H1 (cell line): ENCODE measurements around the gene INTS1. TPM values are rescaled to one million over a fixed set of nuclear protein-coding genes. Genes with fewer than 3 reads are reported as not detected.

Experiments
- CTCF ChIA-PET: fragments of 300-600 bp; sonication (Branson Sonifier 250); formaldehyde crosslinking; loops from one replicate; lab custom pipeline; 2021; ENCODE audit not compliant: partially characterized antibody; lab: Charles Lee
- POLR2A ChIA-PET: fragments of 300-600 bp; sonication (Branson Sonifier 250); formaldehyde crosslinking; loops from one replicate; lab custom pipeline; 2021; ENCODE audit warnings: inconsistent platforms; ENCODE audit not compliant: partially characterized antibody; lab: Charles Lee
- DNase-seq, 2 experiments: peaks; one replicate each; pipeline versions ENCODE4 v3.0.0 to v3.0.0-alpha.2; 2010 to 2022; ENCODE audit warnings: low spot score in 2 of 2, low read depth in 1 of 2, mixed read lengths in 1 of 2
- FAIRE-seq: peaks from 2 replicates; lab custom pipeline; 2011; peaks lifted over from hg19 to GRCh38; lab: Jason Lieb, UNC
- H2AFZ ChIP-seq: 2 replicates; pipeline ENCODE4 v1.8.1; 2012; ENCODE audit warnings: low read length, inconsistent platforms
- H2AK5ac ChIP-seq: 2 replicates; pipeline ENCODE4 v1.6.1; 2013; ENCODE audit warnings: low read depth, low read length
- H2BK120ac ChIP-seq: replicated peaks from 2 replicates; pipeline ENCODE3; 2013; ENCODE audit warnings: low read depth, low read length, inconsistent platforms
- H2BK12ac ChIP-seq: 2 replicates; pipeline ENCODE4 v1.6.1; 2013; ENCODE audit warnings: low read depth, low read length
- H2BK15ac ChIP-seq: 2 replicates; pipeline ENCODE4 v1.6.1; 2013; ENCODE audit warnings: low read length
- H2BK20ac ChIP-seq: 2 replicates; pipeline ENCODE4 v1.6.1; 2013; ENCODE audit warnings: low read length
- H2BK5ac ChIP-seq: 2 replicates; pipeline ENCODE4 v1.6.1; 2013; ENCODE audit warnings: low read depth, low read length
- H3K14ac ChIP-seq: 2 replicates; pipeline ENCODE4 v1.6.1; 2013; ENCODE audit warnings: inconsistent platforms; ENCODE audit not compliant: insufficient read length
- H3K18ac ChIP-seq: 2 replicates; pipeline ENCODE4 v1.6.1; 2013; ENCODE audit warnings: low read length; ENCODE audit errors: extremely low read depth
- H3K23ac ChIP-seq: 2 replicates; pipeline ENCODE4 v1.6.1; 2013; ENCODE audit warnings: inconsistent platforms; ENCODE audit not compliant: insufficient read length
- H3K23me2 ChIP-seq: 2 replicates; pipeline ENCODE4 v1.6.1; 2013; ENCODE audit warnings: low read depth, low read length
- H3K27ac ChIP-seq: 2 replicates; pipeline ENCODE4 v1.6.1; 2011; ENCODE audit warnings: low read depth, low read length, inconsistent platforms
- H3K27me3 ChIP-seq, 4 experiments: replicated peaks in 1 of 4; 1 replicate in 1 of 4; 2 replicates in 3 of 4; pipeline versions ENCODE4 v1.6.1 to v1.8.1; 2011 to 2013; ENCODE audit warnings: low read length in 3 of 4, mild to moderate bottlenecking in 3 of 4, inconsistent platforms in 2 of 4, mixed read lengths in 2 of 4, moderate library complexity in 1 of 4; ENCODE audit not compliant: control insufficient read depth in 3 of 4, insufficient read depth in 3 of 4; ENCODE audit errors: extremely low read depth in 1 of 4
- H3K36me3 ChIP-seq, 4 experiments: 2 replicates each; pipeline versions ENCODE4 v1.6.1 to v1.8.1; 2011 to 2013; ENCODE audit warnings: mild to moderate bottlenecking in 4 of 4, low read length in 3 of 4, moderate library complexity in 2 of 4, control low read depth in 1 of 4, inconsistent platforms in 1 of 4; ENCODE audit not compliant: insufficient read depth in 4 of 4, control insufficient read depth in 2 of 4
- H3K4ac ChIP-seq: replicated peaks from 2 replicates; pipeline ENCODE3; 2013; ENCODE audit warnings: low read length, low read depth, mixed read lengths, inconsistent platforms; ENCODE audit not compliant: insufficient read length
- H3K4me1 ChIP-seq, 4 experiments: replicated peaks in 1 of 4; 1 replicate in 1 of 4; 2 replicates in 3 of 4; pipeline versions ENCODE4 v1.6.1 to v1.8.1; 2011 to 2013; ENCODE audit warnings: low read length in 3 of 4, inconsistent platforms in 2 of 4, mixed read lengths in 1 of 4; ENCODE audit not compliant: insufficient read depth in 4 of 4, control insufficient read depth in 3 of 4
- H3K4me2 ChIP-seq, 2 experiments: 2 replicates each; pipeline versions ENCODE4 v1.6.1 to v1.8.1; 2011 to 2013; ENCODE audit warnings: low read depth in 2 of 2, low read length in 2 of 2, control low read depth in 1 of 2, inconsistent platforms in 1 of 2, mild to moderate bottlenecking in 1 of 2; ENCODE audit not compliant: insufficient read depth in 1 of 2
- H3K4me3 ChIP-seq, 4 experiments: fragments of 200-600, 300-600 bp in 1 of 4; sonication (generic), shearing (Covaris generic), sonication (Bioruptor Twin) in 1 of 4; 2 replicates each; pipeline versions ENCODE4 v1.5.1 to v1.8.1; 2011 to 2016; ENCODE audit warnings: low read length in 4 of 4, low read depth in 3 of 4, control low read depth in 2 of 4, inconsistent platforms in 2 of 4, mild to moderate bottlenecking in 2 of 4, mixed read lengths in 1 of 4, moderate library complexity in 1 of 4; ENCODE audit not compliant: insufficient read depth in 2 of 4; ENCODE audit errors: extremely low read depth in 1 of 4
- H3K56ac ChIP-seq: replicated peaks from 2 replicates; pipeline ENCODE3; 2013; ENCODE audit warnings: low read depth, mild to moderate bottlenecking, mixed read lengths, low read length, inconsistent platforms; ENCODE audit not compliant: insufficient read length
- H3K79me1 ChIP-seq: 2 replicates; pipeline ENCODE4 v1.6.1; 2013; ENCODE audit warnings: low read depth, low read length, control low read depth
- H3K79me2 ChIP-seq, 2 experiments: 2 replicates each; pipeline versions ENCODE4 v1.6.1 to v1.8.1; 2012 to 2013; ENCODE audit warnings: low read length in 2 of 2, mild to moderate bottlenecking in 2 of 2, inconsistent platforms in 1 of 2; ENCODE audit not compliant: insufficient read depth in 2 of 2, control insufficient read depth in 1 of 2
- H3K9ac ChIP-seq, 4 experiments: replicated peaks in 1 of 4; 1 replicate in 1 of 4; 2 replicates in 3 of 4; pipeline versions ENCODE4 v1.6.1 to v1.8.1; 2011 to 2013; ENCODE audit warnings: low read depth in 3 of 4, low read length in 3 of 4, control low read depth in 2 of 4, mild to moderate bottlenecking in 2 of 4, moderate library complexity in 2 of 4, inconsistent platforms in 1 of 4; ENCODE audit errors: extremely low read depth in 1 of 4
- H3K9me3 ChIP-seq, 2 experiments: 2 replicates each; pipeline versions ENCODE4 v1.6.1 to v1.8.1; 2012 to 2013; ENCODE audit warnings: mild to moderate bottlenecking in 2 of 2, moderate library complexity in 2 of 2, control low read depth in 1 of 2, inconsistent platforms in 1 of 2, low read depth in 1 of 2, low read length in 1 of 2, mixed read lengths in 1 of 2; ENCODE audit not compliant: insufficient read depth in 2 of 2
- H4K20me1 ChIP-seq, 2 experiments: replicated peaks in 1 of 2; 2 replicates each; pipeline versions ENCODE3 to v1.8.1; 2011 to 2013; ENCODE audit warnings: inconsistent platforms in 2 of 2, low read length in 2 of 2, mild to moderate bottlenecking in 1 of 2; ENCODE audit not compliant: insufficient read depth in 2 of 2, control insufficient read depth in 1 of 2
- H4K5ac ChIP-seq: 2 replicates; pipeline ENCODE4 v1.6.1; 2013; ENCODE audit warnings: low read length, low read depth, mixed read lengths, inconsistent platforms; ENCODE audit not compliant: insufficient read length
- H4K8ac ChIP-seq: 2 replicates; pipeline ENCODE4 v1.8.0; 2013; ENCODE audit warnings: mild to moderate bottlenecking, moderate library complexity, low read length, inconsistent platforms; ENCODE audit not compliant: insufficient read depth; ENCODE audit errors: extremely low read depth
- H4K91ac ChIP-seq: replicated peaks from 2 replicates; pipeline ENCODE3; 2013; ENCODE audit warnings: low read length, mixed read lengths, inconsistent platforms; ENCODE audit not compliant: insufficient read length
- ASH2L ChIP-seq: fragments of 200-600, 300-600 bp; sonication (generic); IDR thresholded peaks from one replicate; pipeline ENCODE4 v1.7.1; 2017; ENCODE audit warnings: low read length
- BRCA1 ChIP-seq: IDR thresholded peaks from 2 replicates; pipeline ENCODE4 v1.6.1; 2012; ENCODE audit warnings: low read depth, low read length, improper control_type of control experiment
- CREB1 ChIP-seq: IDR thresholded peaks from 2 replicates; pipeline ENCODE4 v1.6.1; 2012; ENCODE audit warnings: inconsistent platforms
- EP300 ChIP-seq, 2 experiments: IDR thresholded peaks; 1 replicate in 1 of 2; 2 replicates in 1 of 2; pipeline ENCODE4 v1.6.1; 2011 to 2012; ENCODE audit warnings: low read depth in 2 of 2, low read length in 2 of 2, mild to moderate bottlenecking in 2 of 2, borderline replicate concordance in 1 of 2, inconsistent platforms in 1 of 2, moderate library complexity in 1 of 2
- EZH2 ChIP-seq: fragments of 200-600 bp; sonication (generic); IDR thresholded peaks from 2 replicates; pipeline ENCODE4 v1.7.1; 2012; ENCODE audit warnings: low read depth, mild to moderate bottlenecking, moderate library complexity, low read length, inconsistent platforms; ENCODE audit not compliant: severe bottlenecking
- GABPA ChIP-seq: IDR thresholded peaks from 2 replicates; pipeline ENCODE4 v1.6.1; 2011; ENCODE audit warnings: mild to moderate bottlenecking, low read length, moderate library complexity, borderline replicate concordance; ENCODE audit not compliant: insufficient read depth
- GTF2F1 ChIP-seq: IDR thresholded peaks from 2 replicates; pipeline ENCODE4 v1.6.1; 2012; ENCODE audit warnings: low read depth, low read length, improper control_type of control experiment, borderline replicate concordance
- HDAC6 ChIP-seq: IDR thresholded peaks from one replicate; pipeline ENCODE4 v1.7.1; 2012; ENCODE audit warnings: low read depth, mild to moderate bottlenecking, inconsistent platforms, low read length, moderate library complexity
- JUND ChIP-seq: IDR thresholded peaks from 2 replicates; pipeline ENCODE4 v1.6.1; 2011; ENCODE audit warnings: mild to moderate bottlenecking, improper control_type of control experiment, low read length
- NRF1 ChIP-seq: IDR thresholded peaks from 2 replicates; pipeline ENCODE4 v1.6.1; 2011; ENCODE audit warnings: mild to moderate bottlenecking, low read depth, low read length, improper control_type of control experiment
- SIN3A ChIP-seq, 2 experiments: IDR thresholded peaks in 1 of 2; conservative IDR thresholded peaks in 1 of 2; 2 replicates each; pipeline ENCODE4 v1.6.1; 2011 to 2012; ENCODE audit warnings: low read length in 2 of 2, improper control_type of control experiment in 1 of 2, low read depth in 1 of 2, mild to moderate bottlenecking in 1 of 2
- SIRT6 ChIP-seq: IDR thresholded peaks from one replicate; pipeline ENCODE4 v1.7.1; 2012; ENCODE audit warnings: low read length, inconsistent platforms
- SP2 ChIP-seq: IDR thresholded peaks from 2 replicates; pipeline ENCODE4 v1.6.1; 2012; ENCODE audit warnings: mild to moderate bottlenecking, low read length, inconsistent platforms
- SP4 ChIP-seq: IDR thresholded peaks from 2 replicates; pipeline ENCODE4 v1.6.1; 2012; ENCODE audit warnings: low read length, inconsistent platforms
- YY1 ChIP-seq: IDR thresholded peaks from 2 replicates; pipeline ENCODE4 v1.6.1; 2011; ENCODE audit warnings: low read depth, mild to moderate bottlenecking, low read length
- WGBS, 2 experiments: shearing (Covaris generic) in 1 of 2; methylation state at CpG; one replicate each; pipeline versions ENCODE4 v1.1.6 to v1.1.7; 2013 to 2015; ENCODE audit warnings: low lambda C conversion rate in 2 of 2, mixed read lengths in 2 of 2, inconsistent platforms in 1 of 2, low coverage in 1 of 2, missing lambda C conversion rate in 1 of 2; ENCODE audit not compliant: insufficient replicate concordance in 2 of 2, insufficient coverage in 1 of 2, insufficient read length in 1 of 2; ENCODE audit errors: extremely low coverage in 1 of 2, missing lambda C conversion rate in 1 of 2; 5-methylcytosine and 5-hydroxymethylcytosine counted together
- polyA plus RNA-seq, 7 experiments: library from polyadenylated mRNA; depleted of rRNA in 3 of 7; stranded (reverse) in 5 of 7; unstranded in 2 of 7; fragments of >200 nt in 5 of 7; fragments of 200-250 nt in 2 of 7; gene quantifications; 1 replicate in 5 of 7; 2 replicates in 1 of 7; 4 replicates in 1 of 7; pipeline versions ENCODE4 v1.2.1 to v1.2.3, GENCODE V29; 2011 to 2013; ENCODE audit warnings: missing spikeins in 2 of 7, mixed read lengths in 2 of 7
- total RNA-seq: library from RNA; stranded (reverse); fragmentation: NEBNext Ultra II Directional; extraction: Animal tissue kit (Norgen Biotek cat#: 25700); gene quantifications from 2 replicates; pipeline ENCODE4 v1.2.1, GENCODE V29; 2021

The INTS1 gene
- total and polyA plus RNA-seq, 2 of the 8 experiments (the other 6 are each of a cell fraction or from before 2014, with no cell fraction given), result 76.9 to 104 TPM

- Histone ChIP-seq H2BK5ac (no peak overlapping the region), H3K79me1 (no peaks in the 10 kb centered on the region), H4K8ac (peak overlapping the region; percentile 79), H3K4ac (no peak overlapping the region), H4K5ac (no peak overlapping the region), H3K14ac (no peak overlapping the region), H3K27ac (no peak overlapping the region), H3K36me3 (no peaks in the 10 kb centered on the region), H2BK15ac (no peak overlapping the region), H2BK20ac (no peak overlapping the region), H3K18ac (no peak overlapping the region), H3K4me2 (no peak overlapping the region), H3K79me2 (peaks cover 0 to 3% of the 10 kb centered on the region in 2 experiments; a peak in 1 of 4 replicates), H3K27me3 (no peaks in the 10 kb centered on the region), H3K56ac (no peak overlapping the region), H4K20me1 (peaks cover 0 to 6% of the 10 kb centered on the region in 2 experiments), H2BK120ac (no peak overlapping the region), H3K23me2 (no peaks in the 10 kb centered on the region), H3K4me3 (no peak overlapping the region), H3K4me1 (no peaks in the 10 kb centered on the region), H3K9me3 (peaks cover 0 to 3% of the 10 kb centered on the region in 2 experiments; a peak in 1 of 4 replicates), H2AFZ (no peak overlapping the region), H3K9ac (no peak overlapping the region), H3K23ac (no peak overlapping the region), H4K91ac (no peak overlapping the region), H2AK5ac (no peak overlapping the region), H2BK12ac (no peak overlapping the region)
- ChIA-PET POLR2A (interaction anchor here (1.1 to 1.2 kb wide), 2 partner anchors 17 to 19 kb away, joined by 3 to 5 read pairs; no protein-coding TSS in a partner anchor), CTCF (interaction anchor here (1.0 to 1.7 kb wide), 2 partner anchors 11 to 14 kb away, joined by 3 to 4 read pairs; no protein-coding TSS in a partner anchor)
- FAIRE-seq, result no peak
- 90% methylated on average over 9 of the region's 10 CpGs; no CpG with 5 or more reads in 1 of the 2 experiments for WGBS, 2 experiments
- no peak for DNase-seq
- TF ChIP-seq BRCA1 (no peak), GTF2F1 (no peak), GABPA (no peak), SP4 (no peak), EP300 (IDR thresholded peaks at IDR 0.05; ENCODE audit: borderline replicate concordance in 1 of 2, low read depth in 2 of 2, low read length in 2 of 2) (no peak), CREB1 (no peak), NRF1 (no peak), YY1 (no peak), HDAC6 (no peak), EZH2 (no peak), SIRT6 (no peak), SIN3A (conservative IDR thresholded peaks at IDR 0.05 in 1 of 2, IDR thresholded peaks at IDR 0.05 in 1 of 2; ENCODE audit: low read depth in 1 of 2, low read length in 2 of 2) (no peak), SP2 (no peak), ASH2L (no peak), JUND (no peak)
Measured at GRCh38 chr7:1438208-1438607, 66.0 kb downstream of the INTS1 start.
